Measurements from ENCODE around the gene GOLGA6A.
"Not testable (repeated sequence)": the region's sequence is repeated elsewhere in the genome, so short reads cannot be mapped to it uniquely, and the experiment has no call there.

DNA sequence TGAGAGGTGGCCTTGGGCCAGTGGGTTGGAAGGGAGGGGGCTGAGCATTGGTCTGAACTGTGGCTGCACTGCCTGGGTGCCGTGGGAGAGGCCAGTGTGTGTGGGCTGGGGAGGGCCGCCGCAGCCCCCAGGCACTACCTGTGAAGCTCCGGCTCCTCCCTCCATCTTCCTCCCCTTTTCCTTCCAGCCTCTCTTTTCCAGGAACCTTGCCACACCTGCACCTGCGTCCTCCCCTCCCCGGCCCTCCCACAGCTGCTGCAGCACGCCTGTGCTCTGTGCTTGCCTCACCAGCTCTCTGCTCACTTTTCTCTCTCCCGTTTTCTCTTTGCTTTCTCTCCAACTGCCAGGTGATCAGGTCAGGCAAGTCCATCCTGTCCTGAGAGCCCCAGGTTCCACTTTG is 17.5 kb downstream of the GOLGA6A start:
- TF ChIP-seq NR2C2 (CRISPR knock-in tag; IDR thresholded peaks at IDR 0.05); TCF7 (CRISPR knock-in tag; IDR thresholded peaks at IDR 0.05; ENCODE audit: low read depth); NR3C1 (CRISPR knock-in tag; conservative IDR thresholded peaks at IDR 0.05; ENCODE audit: low read depth); SMAD3 (CRISPR knock-in tag; IDR thresholded peaks at IDR 0.05; ENCODE audit: borderline replicate concordance); NFE2L1 (CRISPR knock-in tag; IDR thresholded peaks at IDR 0.05); GABPB1 (CRISPR knock-in tag; IDR thresholded peaks at IDR 0.05); JUN (CRISPR knock-in tag; IDR thresholded peaks at IDR 0.05); ZNF232 (CRISPR knock-in tag; IDR thresholded peaks at IDR 0.05): not testable (repeated sequence)
- TF ChIP-seq, protein P1, sequence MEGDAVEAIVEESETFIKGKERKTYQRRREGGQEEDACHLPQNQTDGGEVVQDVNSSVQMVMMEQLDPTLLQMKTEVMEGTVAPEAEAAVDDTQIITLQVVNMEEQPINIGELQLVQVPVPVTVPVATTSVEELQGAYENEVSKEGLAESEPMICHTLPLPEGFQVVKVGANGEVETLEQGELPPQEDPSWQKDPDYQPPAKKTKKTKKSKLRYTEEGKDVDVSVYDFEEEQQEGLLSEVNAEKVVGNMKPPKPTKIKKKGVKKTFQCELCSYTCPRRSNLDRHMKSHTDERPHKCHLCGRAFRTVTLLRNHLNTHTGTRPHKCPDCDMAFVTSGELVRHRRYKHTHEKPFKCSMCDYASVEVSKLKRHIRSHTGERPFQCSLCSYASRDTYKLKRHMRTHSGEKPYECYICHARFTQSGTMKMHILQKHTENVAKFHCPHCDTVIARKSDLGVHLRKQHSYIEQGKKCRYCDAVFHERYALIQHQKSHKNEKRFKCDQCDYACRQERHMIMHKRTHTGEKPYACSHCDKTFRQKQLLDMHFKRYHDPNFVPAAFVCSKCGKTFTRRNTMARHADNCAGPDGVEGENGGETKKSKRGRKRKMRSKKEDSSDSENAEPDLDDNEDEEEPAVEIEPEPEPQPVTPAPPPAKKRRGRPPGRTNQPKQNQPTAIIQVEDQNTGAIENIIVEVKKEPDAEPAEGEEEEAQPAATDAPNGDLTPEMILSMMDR (IDR thresholded peaks at IDR 0.05) = not testable (repeated sequence)
- TF ChIP-seq, protein P2, sequence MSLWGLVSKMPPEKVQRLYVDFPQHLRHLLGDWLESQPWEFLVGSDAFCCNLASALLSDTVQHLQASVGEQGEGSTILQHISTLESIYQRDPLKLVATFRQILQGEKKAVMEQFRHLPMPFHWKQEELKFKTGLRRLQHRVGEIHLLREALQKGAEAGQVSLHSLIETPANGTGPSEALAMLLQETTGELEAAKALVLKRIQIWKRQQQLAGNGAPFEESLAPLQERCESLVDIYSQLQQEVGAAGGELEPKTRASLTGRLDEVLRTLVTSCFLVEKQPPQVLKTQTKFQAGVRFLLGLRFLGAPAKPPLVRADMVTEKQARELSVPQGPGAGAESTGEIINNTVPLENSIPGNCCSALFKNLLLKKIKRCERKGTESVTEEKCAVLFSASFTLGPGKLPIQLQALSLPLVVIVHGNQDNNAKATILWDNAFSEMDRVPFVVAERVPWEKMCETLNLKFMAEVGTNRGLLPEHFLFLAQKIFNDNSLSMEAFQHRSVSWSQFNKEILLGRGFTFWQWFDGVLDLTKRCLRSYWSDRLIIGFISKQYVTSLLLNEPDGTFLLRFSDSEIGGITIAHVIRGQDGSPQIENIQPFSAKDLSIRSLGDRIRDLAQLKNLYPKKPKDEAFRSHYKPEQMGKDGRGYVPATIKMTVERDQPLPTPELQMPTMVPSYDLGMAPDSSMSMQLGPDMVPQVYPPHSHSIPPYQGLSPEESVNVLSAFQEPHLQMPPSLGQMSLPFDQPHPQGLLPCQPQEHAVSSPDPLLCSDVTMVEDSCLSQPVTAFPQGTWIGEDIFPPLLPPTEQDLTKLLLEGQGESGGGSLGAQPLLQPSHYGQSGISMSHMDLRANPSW (CRISPR knock-in tag; conservative IDR thresholded peaks at IDR 0.05; ENCODE audit: low read depth) = not testable (repeated sequence)
- TF ChIP-seq, protein P3, sequence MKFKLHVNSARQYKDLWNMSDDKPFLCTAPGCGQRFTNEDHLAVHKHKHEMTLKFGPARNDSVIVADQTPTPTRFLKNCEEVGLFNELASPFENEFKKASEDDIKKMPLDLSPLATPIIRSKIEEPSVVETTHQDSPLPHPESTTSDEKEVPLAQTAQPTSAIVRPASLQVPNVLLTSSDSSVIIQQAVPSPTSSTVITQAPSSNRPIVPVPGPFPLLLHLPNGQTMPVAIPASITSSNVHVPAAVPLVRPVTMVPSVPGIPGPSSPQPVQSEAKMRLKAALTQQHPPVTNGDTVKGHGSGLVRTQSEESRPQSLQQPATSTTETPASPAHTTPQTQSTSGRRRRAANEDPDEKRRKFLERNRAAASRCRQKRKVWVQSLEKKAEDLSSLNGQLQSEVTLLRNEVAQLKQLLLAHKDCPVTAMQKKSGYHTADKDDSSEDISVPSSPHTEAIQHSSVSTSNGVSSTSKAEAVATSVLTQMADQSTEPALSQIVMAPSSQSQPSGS (CRISPR knock-in tag; IDR thresholded peaks at IDR 0.05; ENCODE audit: borderline replicate concordance, low read depth) = not testable (repeated sequence)
- TF ChIP-seq, protein P4, sequence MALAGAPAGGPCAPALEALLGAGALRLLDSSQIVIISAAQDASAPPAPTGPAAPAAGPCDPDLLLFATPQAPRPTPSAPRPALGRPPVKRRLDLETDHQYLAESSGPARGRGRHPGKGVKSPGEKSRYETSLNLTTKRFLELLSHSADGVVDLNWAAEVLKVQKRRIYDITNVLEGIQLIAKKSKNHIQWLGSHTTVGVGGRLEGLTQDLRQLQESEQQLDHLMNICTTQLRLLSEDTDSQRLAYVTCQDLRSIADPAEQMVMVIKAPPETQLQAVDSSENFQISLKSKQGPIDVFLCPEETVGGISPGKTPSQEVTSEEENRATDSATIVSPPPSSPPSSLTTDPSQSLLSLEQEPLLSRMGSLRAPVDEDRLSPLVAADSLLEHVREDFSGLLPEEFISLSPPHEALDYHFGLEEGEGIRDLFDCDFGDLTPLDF (CRISPR knock-in tag; IDR thresholded peaks at IDR 0.05) = not testable (repeated sequence)
